ENCODE measurements around the gene TRIM52.
"Not testable (repeated sequence)": the region's sequence is repeated elsewhere in the genome, so short reads cannot be mapped to it uniquely, and the experiment has no call there.

Gene TRIM52

GRCh38 chr5:181281077-181281983 is 20.4 kb upstream of the TRIM52 start:
- DNase-seq (ENCODE audit: low spot score) = no peak
- Histone ChIP-seq H3K27ac (no peak overlapping the region), H3K4me3 (no peak overlapping the region)
- TF ChIP-seq CTCF (IDR thresholded peaks at IDR 0.05) = no peak

GRCh38 chr5:181280251-181280762 is 19.4 kb upstream of the TRIM52 start:
- no peak overlapping the region for H3K27ac ChIP-seq
- no peak for DNase-seq (ENCODE audit: low spot score)
- TF ChIP-seq CTCF (IDR thresholded peaks at IDR 0.05) = no peak
- H3K4me3 ChIP-seq = no peak overlapping the region

GRCh38 chr5:181273433-181273744 is 12.4 kb upstream of the TRIM52 start:
- not testable (repeated sequence) for DNase-seq (ENCODE audit: low spot score)

GRCh38 chr5:181271081-181271480 is 10.1 kb upstream of the TRIM52 start:
- DNase-seq (ENCODE audit: low spot score) = no peak
- no peak overlapping the region for H3K27ac ChIP-seq
- no peak overlapping the region for H3K4me3 ChIP-seq
- no peak for TF ChIP-seq CTCF (IDR thresholded peaks at IDR 0.05)

More at GRCh38 chr5:181273433-181273744, 12.4 kb upstream of the TRIM52 start:
- H3K4me3 ChIP-seq, H3K27ac ChIP-seq: not testable (repeated sequence)

GRCh38 chr5:181267907-181268306 is 7.0 kb upstream of the TRIM52 start:
- not testable (repeated sequence) for H3K4me3 ChIP-seq; DNase-seq (ENCODE audit: low spot score); H3K27ac ChIP-seq

- not testable (repeated sequence) for DNase-seq (ENCODE audit: low spot score); H3K4me3 ChIP-seq; H3K27ac ChIP-seq
These were observed 6.5 kb upstream of the TRIM52 start for GRCh38 chr5:181267291-181267904.

- no peak for TF ChIP-seq CTCF (IDR thresholded peaks at IDR 0.05)
These were observed 4.2 kb upstream of the TRIM52 start for GRCh38 chr5:181265092-181265671.

GRCh38 chr5:181263633-181264032 is 2.7 kb upstream of the TRIM52 start:
- Histone ChIP-seq H3K4me3 (no peak overlapping the region), H3K27ac (no peak overlapping the region)
- no peak for TF ChIP-seq CTCF (IDR thresholded peaks at IDR 0.05)
- no peak for DNase-seq (ENCODE audit: low spot score)

More at GRCh38 chr5:181265092-181265671, 4.2 kb upstream of the TRIM52 start:
- H3K27ac ChIP-seq = no peak overlapping the region
- H3K4me3 ChIP-seq = no peak overlapping the region
- no peak for DNase-seq (ENCODE audit: low spot score)

Data from coronary artery (tissue), 2 donors.